Endodermal cell (in vitro differentiated cells): ENCODE results near the gene AAK1. TPM values are rescaled to one million over a fixed set of nuclear protein-coding genes. Genes with fewer than 3 reads are reported as not detected.
A peak's percentile ranks its signal among the peaks of the same experiment; 100 is the strongest.

Experiments used
- DNase-seq: peaks from one replicate; pipeline ENCODE4 v3.0.0-alpha.2; 2017
- H3K27ac ChIP-seq: 2 replicates; pipeline ENCODE4 v1.5.1; 2013; ENCODE audit warnings: mild to moderate bottlenecking, low read depth, low read length, moderate library complexity
- H3K27me3 ChIP-seq: 2 replicates; pipeline ENCODE4 v1.6.1; 2013; ENCODE audit warnings: mild to moderate bottlenecking, low read length, moderate library complexity; ENCODE audit not compliant: insufficient read depth, control insufficient read depth, poor library complexity, severe bottlenecking
- H3K36me3 ChIP-seq: 2 replicates; pipeline ENCODE4 v1.7.0; 2013; ENCODE audit warnings: mild to moderate bottlenecking, low read length, moderate library complexity; ENCODE audit not compliant: control insufficient read depth, insufficient read depth
- H3K4me1 ChIP-seq: one replicate; pipeline ENCODE4 v1.7.0; 2013; ENCODE audit warnings: low read length; ENCODE audit not compliant: control insufficient read depth, insufficient read depth
- H3K4me3 ChIP-seq: 2 replicates; pipeline ENCODE4 v1.5.1; 2013; ENCODE audit warnings: mild to moderate bottlenecking, low read length, moderate library complexity
- H3K9ac ChIP-seq: 2 replicates; pipeline ENCODE4 v1.6.1; 2013; ENCODE audit warnings: mild to moderate bottlenecking, low read length, moderate library complexity; ENCODE audit not compliant: poor library complexity, severe bottlenecking; ENCODE audit errors: extremely low read depth
- H3K9me3 ChIP-seq: 2 replicates; pipeline ENCODE4 v1.6.1; 2013; ENCODE audit warnings: mild to moderate bottlenecking, low read length, moderate library complexity; ENCODE audit not compliant: control insufficient read depth
- H3K27ac Mint-ChIP-seq: 2 replicates; pipeline ENCODE4 v1.8.0; 2020; ENCODE audit warnings: mixed read lengths
- H3K27me3 Mint-ChIP-seq: 2 replicates; pipeline ENCODE4 v1.8.0; 2021; ENCODE audit warnings: mild to moderate bottlenecking, mixed read lengths; ENCODE audit not compliant: insufficient read depth
- H3K36me3 Mint-ChIP-seq: 2 replicates; pipeline ENCODE4 v1.8.0; 2020; ENCODE audit warnings: low read depth, mixed read lengths
- H3K4me1 Mint-ChIP-seq: 2 replicates; pipeline ENCODE4 v1.8.0; 2020; ENCODE audit warnings: mixed read lengths
- H3K4me3 Mint-ChIP-seq: 2 replicates; pipeline ENCODE4 v1.8.0; 2020; ENCODE audit warnings: mild to moderate bottlenecking, moderate library complexity, mixed read lengths
- H3K9me3 Mint-ChIP-seq: 2 replicates; pipeline ENCODE4 v1.8.0; 2020; ENCODE audit warnings: mild to moderate bottlenecking, mixed read lengths
- CTCF ChIP-seq: fragments of 200-600 bp; sonication (generic); conservative IDR thresholded peaks from 2 replicates; pipeline ENCODE4 v1.5.0; 2021; ENCODE audit warnings: antibody characterized with exemption, mild to moderate bottlenecking
- WGBS, 2 experiments: methylation state at CpG; one replicate each; pipeline versions ENCODE4 v1.1.5 to v1.1.7; 2013; ENCODE audit warnings: missing lambda C conversion rate in 2 of 2, mixed read lengths in 1 of 2; ENCODE audit not compliant: insufficient coverage in 1 of 2, insufficient read length in 1 of 2; 5-methylcytosine and 5-hydroxymethylcytosine counted together
- total RNA-seq, 2 donors: library from RNA; stranded (reverse); fragmentation: NEBNext Ultra II Directional in 1 of 2; extraction: Animal tissue kit (Norgen Biotek cat#: 25700) in 1 of 2; gene quantifications; 2 replicates in 1 of 2; 3 replicates in 1 of 2; pipeline ENCODE4 v1.2.1, GENCODE V29; 2021

Gene AAK1
- total RNA-seq, 2 donors from 2014 or later: 29.2 to 34.7 TPM

- no peak overlapping the region for H3K27ac ChIP-seq
- 88% methylated on average over 1 of the region's 1 CpG; no CpG with 5 or more reads in 1 of the 2 experiments for WGBS, 2 experiments
- H3K9ac ChIP-seq: no peak overlapping the region
- Mint-ChIP-seq H3K4me1 (peaks cover 33% of the 10 kb centered on the region), H3K36me3 (no peaks in the 10 kb centered on the region), H3K27ac (no peak overlapping the region), H3K4me3 (no peak overlapping the region), H3K9me3 (no peaks in the 10 kb centered on the region), H3K27me3 (no peaks in the 10 kb centered on the region)
- H3K4me1 ChIP-seq: peaks cover 7% of the 10 kb centered on the region
- H3K4me3 ChIP-seq: no peak overlapping the region
- no peaks in the 10 kb centered on the region for H3K27me3 ChIP-seq
- no peaks in the 10 kb centered on the region for H3K9me3 ChIP-seq
- no peak for TF ChIP-seq CTCF
- no peaks in the 10 kb centered on the region for H3K36me3 ChIP-seq
- DNase-seq: no peak
Measured at GRCh38 chr2:69571189-69571588, 72.3 kb downstream of the AAK1 start.

DNA sequence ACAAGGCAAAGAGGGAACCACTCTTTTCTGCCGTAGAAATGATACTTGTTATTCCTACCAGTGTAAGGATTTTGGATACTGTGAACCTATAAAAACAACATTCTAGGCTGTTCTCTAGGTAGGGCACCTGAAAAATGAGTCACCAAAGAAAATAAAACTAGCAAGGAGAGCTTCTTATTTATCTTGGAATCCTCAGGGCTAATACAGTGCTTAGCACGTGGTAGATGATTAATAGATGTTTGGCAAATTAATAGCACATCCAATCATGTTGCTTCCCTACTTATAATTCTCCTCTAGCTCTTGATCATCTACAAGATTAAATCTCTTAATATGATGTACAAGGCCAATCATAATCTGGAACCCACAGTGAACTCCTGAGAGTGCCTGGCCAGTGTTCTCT is 73.1 kb downstream of the AAK1 start:
- Histone ChIP-seq H3K27me3 (no peaks in the 10 kb centered on the region), H3K9ac (no peak overlapping the region), H3K4me3 (no peak overlapping the region), H3K27ac (no peak overlapping the region), H3K9me3 (no peaks in the 10 kb centered on the region), H3K36me3 (no peaks in the 10 kb centered on the region), H3K4me1 (peaks cover 7% of the 10 kb centered on the region)
- Mint-ChIP-seq H3K36me3 (no peaks in the 10 kb centered on the region), H3K4me1 (peaks cover 33% of the 10 kb centered on the region), H3K9me3 (no peaks in the 10 kb centered on the region), H3K27ac (no peak overlapping the region), H3K27me3 (no peaks in the 10 kb centered on the region), H3K4me3 (no peak overlapping the region)
- 82% methylated on average over 2 of the region's 2 CpGs; no CpG with 5 or more reads in 1 of the 2 experiments for WGBS, 2 experiments
- TF ChIP-seq CTCF: no peak
- no peak for DNase-seq

DNA sequence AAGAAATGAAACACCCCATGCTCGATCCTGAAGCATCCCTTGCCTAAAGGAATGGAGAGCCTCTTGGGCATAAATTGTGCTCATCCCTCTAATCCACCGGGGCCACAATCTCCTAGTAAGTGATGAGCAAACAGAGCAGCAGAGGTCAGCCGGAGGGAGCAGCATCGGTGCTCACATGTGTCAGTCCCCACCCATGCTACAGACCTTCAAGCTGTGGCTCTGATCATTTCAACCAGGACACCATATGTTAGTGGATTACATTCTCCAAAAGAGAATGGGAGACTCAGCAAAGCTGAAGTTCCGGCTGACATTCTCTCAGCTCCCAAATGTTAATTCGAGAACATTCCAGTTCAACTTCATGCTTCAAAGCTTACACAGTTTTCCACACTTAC is 75.6 kb downstream of the AAK1 start:
- 90 to 100% methylated on average over 3 to 6 of the region's 6 CpGs for WGBS, 2 experiments
- Mint-ChIP-seq H3K9me3 (no peaks in the 10 kb centered on the region), H3K36me3 (no peaks in the 10 kb centered on the region), H3K4me1 (peaks cover 40% of the 10 kb centered on the region), H3K4me3 (no peak overlapping the region), H3K27ac (peak overlapping the region; percentile 38), H3K27me3 (no peaks in the 10 kb centered on the region)
- Histone ChIP-seq H3K4me3 (no peak overlapping the region), H3K27me3 (no peaks in the 10 kb centered on the region), H3K36me3 (no peaks in the 10 kb centered on the region), H3K9ac (no peak overlapping the region), H3K27ac (no peak overlapping the region), H3K4me1 (peaks cover 9% of the 10 kb centered on the region), H3K9me3 (no peaks in the 10 kb centered on the region)
- TF ChIP-seq CTCF: no peak
- DNase-seq: no peak
